ENCODE data around the gene RAVER1.
A peak's percentile ranks its signal among the peaks of the same experiment; 100 is the strongest.

Gene RAVER1

DNA sequence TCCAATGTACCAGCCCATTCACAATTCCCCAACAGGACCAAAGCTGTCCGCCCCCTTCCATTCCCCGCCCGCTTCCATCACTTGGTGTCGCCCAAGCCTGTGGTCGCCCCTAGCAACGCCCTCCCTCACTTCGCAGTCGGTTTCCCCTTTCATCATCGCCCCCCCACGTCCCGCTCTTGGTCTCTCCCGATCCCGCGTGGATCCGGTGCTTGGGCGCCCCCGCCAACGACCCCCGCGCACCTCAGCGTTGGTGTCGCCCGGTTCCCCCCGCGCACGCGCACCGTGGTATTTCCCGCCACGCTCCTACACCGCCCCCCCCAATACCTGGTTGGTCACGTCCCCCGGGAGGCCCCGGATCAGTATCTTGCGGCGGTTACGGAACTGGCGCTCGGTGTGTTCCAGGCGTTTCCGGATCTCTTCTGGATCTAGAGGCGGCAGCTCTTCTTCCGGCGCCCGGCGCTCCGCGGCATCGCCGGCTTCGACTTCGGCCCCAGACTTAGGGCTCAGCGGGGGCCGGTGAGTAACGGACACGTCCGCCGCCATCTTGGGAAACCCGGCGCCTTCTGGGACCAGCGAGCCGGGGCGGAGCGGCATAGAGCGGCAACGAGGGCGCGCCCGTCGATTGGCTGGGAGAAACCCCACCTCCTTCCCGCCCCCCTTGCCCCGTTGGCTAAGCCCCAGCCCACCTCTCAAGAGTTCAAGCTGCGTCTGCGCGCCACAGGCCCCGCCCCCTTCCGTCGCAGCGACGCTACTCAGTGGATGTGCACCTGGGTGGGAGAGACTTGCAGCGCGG, at the start of gene RAVER1 (continued):
- TF ChIP-seq ZSCAN30 (tag by site-specific recombination; IDR thresholded peaks at IDR 0.05) = no peak
- peak; percentile 83 for TF ChIP-seq FEZF1 (tag by site-specific recombination; IDR thresholded peaks at IDR 0.05)
- peak; percentile 90; the same call in 1 of the 2 replicates for TF ChIP-seq ZBTB7A (tag by site-specific recombination; IDR thresholded peaks at IDR 0.05; ENCODE audit: low read depth)
- TF ChIP-seq ZNF184 (tag by site-specific recombination; IDR thresholded peaks at IDR 0.05) = peak; percentile 58; the same call in 1 of the 2 replicates
- no peak for TF ChIP-seq ZNF768 (tag by site-specific recombination; IDR thresholded peaks at IDR 0.05)
- no peak for TF ChIP-seq ZNF354C (tag by site-specific recombination; IDR thresholded peaks at IDR 0.05; ENCODE audit: borderline replicate concordance, low read depth)
- peak; percentile 94; the same call in 1 of the 2 replicates for TF ChIP-seq ZNF2 (tag by site-specific recombination; IDR thresholded peaks at IDR 0.05)
- TF ChIP-seq, protein P1, sequence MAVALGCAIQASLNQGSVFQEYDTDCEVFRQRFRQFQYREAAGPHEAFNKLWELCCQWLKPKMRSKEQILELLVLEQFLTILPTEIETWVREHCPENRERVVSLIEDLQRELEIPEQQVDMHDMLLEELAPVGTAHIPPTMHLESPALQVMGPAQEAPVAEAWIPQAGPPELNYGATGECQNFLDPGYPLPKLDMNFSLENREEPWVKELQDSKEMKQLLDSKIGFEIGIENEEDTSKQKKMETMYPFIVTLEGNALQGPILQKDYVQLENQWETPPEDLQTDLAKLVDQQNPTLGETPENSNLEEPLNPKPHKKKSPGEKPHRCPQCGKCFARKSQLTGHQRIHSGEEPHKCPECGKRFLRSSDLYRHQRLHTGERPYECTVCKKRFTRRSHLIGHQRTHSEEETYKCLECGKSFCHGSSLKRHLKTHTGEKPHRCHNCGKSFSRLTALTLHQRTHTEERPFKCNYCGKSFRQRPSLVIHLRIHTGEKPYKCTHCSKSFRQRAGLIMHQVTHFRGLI (tag by site-specific recombination; IDR thresholded peaks at IDR 0.05) = peak; percentile 79
- TF ChIP-seq ZNF558 (tag by site-specific recombination; IDR thresholded peaks at IDR 0.05) = no peak
- TF ChIP-seq ZNF391 (tag by site-specific recombination; IDR thresholded peaks at IDR 0.05; ENCODE audit: borderline replicate concordance, low read depth) = peak; percentile 98
- TF ChIP-seq ZFP3 (tag by site-specific recombination; IDR thresholded peaks at IDR 0.05; ENCODE audit: low read depth) = no peak
- no peak for TF ChIP-seq ZNF510 (tag by site-specific recombination; IDR thresholded peaks at IDR 0.05; ENCODE audit: insufficient replicate concordance)
- peak; percentile 94 for TF ChIP-seq OVOL3 (tag by site-specific recombination; IDR thresholded peaks at IDR 0.05)
- no peak for TF ChIP-seq ZNF423 (tag by site-specific recombination; IDR thresholded peaks at IDR 0.05)
- TF ChIP-seq, protein P2, sequence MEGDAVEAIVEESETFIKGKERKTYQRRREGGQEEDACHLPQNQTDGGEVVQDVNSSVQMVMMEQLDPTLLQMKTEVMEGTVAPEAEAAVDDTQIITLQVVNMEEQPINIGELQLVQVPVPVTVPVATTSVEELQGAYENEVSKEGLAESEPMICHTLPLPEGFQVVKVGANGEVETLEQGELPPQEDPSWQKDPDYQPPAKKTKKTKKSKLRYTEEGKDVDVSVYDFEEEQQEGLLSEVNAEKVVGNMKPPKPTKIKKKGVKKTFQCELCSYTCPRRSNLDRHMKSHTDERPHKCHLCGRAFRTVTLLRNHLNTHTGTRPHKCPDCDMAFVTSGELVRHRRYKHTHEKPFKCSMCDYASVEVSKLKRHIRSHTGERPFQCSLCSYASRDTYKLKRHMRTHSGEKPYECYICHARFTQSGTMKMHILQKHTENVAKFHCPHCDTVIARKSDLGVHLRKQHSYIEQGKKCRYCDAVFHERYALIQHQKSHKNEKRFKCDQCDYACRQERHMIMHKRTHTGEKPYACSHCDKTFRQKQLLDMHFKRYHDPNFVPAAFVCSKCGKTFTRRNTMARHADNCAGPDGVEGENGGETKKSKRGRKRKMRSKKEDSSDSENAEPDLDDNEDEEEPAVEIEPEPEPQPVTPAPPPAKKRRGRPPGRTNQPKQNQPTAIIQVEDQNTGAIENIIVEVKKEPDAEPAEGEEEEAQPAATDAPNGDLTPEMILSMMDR (tag by site-specific recombination; IDR thresholded peaks at IDR 0.05) = peak; percentile 92
- no peak for TF ChIP-seq ZNF311 (tag by site-specific recombination; IDR thresholded peaks at IDR 0.05; ENCODE audit: borderline replicate concordance)
- no peak; the same call in 1 of the 2 replicates for TF ChIP-seq GLI2 (tag by site-specific recombination; IDR thresholded peaks at IDR 0.05; ENCODE audit: borderline replicate concordance, low read depth)
- TF ChIP-seq ZNF341 (tag by site-specific recombination; IDR thresholded peaks at IDR 0.05; ENCODE audit: low read depth) = peak; percentile 66
- peak; percentile 39; the same call in 1 of the 2 replicates for TF ChIP-seq ZNF18 (tag by site-specific recombination; IDR thresholded peaks at IDR 0.05)
- peak; percentile 78 for TF ChIP-seq ZNF629 (tag by site-specific recombination; IDR thresholded peaks at IDR 0.05)
- no peak for TF ChIP-seq ZNF19 (tag by site-specific recombination; IDR thresholded peaks at IDR 0.05; ENCODE audit: low read depth)
- TF ChIP-seq, protein P3, sequence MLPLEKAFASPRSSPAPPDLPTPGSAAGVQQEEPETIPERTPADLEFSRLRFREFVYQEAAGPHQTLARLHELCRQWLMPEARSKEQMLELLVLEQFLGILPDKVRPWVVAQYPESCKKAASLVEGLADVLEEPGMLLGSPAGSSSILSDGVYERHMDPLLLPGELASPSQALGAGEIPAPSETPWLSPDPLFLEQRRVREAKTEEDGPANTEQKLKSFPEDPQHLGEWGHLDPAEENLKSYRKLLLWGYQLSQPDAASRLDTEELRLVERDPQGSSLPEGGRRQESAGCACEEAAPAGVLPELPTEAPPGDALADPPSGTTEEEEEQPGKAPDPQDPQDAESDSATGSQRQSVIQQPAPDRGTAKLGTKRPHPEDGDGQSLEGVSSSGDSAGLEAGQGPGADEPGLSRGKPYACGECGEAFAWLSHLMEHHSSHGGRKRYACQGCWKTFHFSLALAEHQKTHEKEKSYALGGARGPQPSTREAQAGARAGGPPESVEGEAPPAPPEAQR (tag by site-specific recombination; IDR thresholded peaks at IDR 0.05) = peak; percentile 88; the same call in 1 of the 2 replicates
- TF ChIP-seq, protein P4, sequence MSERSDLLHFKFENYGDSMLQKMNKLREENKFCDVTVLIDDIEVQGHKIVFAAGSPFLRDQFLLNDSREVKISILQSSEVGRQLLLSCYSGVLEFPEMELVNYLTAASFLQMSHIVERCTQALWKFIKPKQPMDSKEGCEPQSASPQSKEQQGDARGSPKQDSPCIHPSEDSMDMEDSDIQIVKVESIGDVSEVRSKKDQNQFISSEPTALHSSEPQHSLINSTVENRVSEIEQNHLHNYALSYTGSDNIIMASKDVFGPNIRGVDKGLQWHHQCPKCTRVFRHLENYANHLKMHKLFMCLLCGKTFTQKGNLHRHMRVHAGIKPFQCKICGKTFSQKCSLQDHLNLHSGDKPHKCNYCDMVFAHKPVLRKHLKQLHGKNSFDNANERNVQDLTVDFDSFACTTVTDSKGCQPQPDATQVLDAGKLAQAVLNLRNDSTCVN (tag by site-specific recombination; optimal IDR thresholded peaks at IDR 0.05) = peak; percentile 95
- TF ChIP-seq, protein P5, sequence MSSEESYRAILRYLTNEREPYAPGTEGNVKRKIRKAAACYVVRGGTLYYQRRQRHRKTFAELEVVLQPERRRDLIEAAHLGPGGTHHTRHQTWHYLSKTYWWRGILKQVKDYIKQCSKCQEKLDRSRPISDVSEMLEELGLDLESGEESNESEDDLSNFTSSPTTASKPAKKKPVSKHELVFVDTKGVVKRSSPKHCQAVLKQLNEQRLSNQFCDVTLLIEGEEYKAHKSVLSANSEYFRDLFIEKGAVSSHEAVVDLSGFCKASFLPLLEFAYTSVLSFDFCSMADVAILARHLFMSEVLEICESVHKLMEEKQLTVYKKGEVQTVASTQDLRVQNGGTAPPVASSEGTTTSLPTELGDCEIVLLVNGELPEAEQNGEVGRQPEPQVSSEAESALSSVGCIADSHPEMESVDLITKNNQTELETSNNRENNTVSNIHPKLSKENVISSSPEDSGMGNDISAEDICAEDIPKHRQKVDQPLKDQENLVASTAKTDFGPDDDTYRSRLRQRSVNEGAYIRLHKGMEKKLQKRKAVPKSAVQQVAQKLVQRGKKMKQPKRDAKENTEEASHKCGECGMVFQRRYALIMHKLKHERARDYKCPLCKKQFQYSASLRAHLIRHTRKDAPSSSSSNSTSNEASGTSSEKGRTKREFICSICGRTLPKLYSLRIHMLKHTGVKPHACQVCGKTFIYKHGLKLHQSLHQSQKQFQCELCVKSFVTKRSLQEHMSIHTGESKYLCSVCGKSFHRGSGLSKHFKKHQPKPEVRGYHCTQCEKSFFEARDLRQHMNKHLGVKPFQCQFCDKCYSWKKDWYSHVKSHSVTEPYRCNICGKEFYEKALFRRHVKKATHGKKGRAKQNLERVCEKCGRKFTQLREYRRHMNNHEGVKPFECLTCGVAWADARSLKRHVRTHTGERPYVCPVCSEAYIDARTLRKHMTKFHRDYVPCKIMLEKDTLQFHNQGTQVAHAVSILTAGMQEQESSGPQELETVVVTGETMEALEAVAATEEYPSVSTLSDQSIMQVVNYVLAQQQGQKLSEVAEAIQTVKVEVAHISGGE (tag by site-specific recombination; conservative IDR thresholded peaks at IDR 0.05; ENCODE audit: low read depth) = peak; percentile 77
- TF ChIP-seq ZNF223 (tag by site-specific recombination; IDR thresholded peaks at IDR 0.05) = no peak

Measured in HEK293 (cell line).